IPS-18a (cell line): Measurements from ENCODE around the gene PPRC1.
A peak's percentile ranks its signal among the peaks of the same experiment; 100 is the strongest.

ENCODE experiments used
- H3K27ac ChIP-seq: one replicate; pipeline ENCODE4 v1.5.1; 2013; ENCODE audit warnings: low read length
- H3K27me3 ChIP-seq: one replicate; pipeline ENCODE4 v1.6.1; 2013; ENCODE audit warnings: mild to moderate bottlenecking, low read length; ENCODE audit not compliant: control insufficient read depth, insufficient read depth
- H3K36me3 ChIP-seq: one replicate; pipeline ENCODE4 v1.6.1; 2013; ENCODE audit warnings: low read depth, low read length; ENCODE audit not compliant: control insufficient read depth
- H3K4me1 ChIP-seq: one replicate; pipeline ENCODE4 v1.6.1; 2013; ENCODE audit warnings: low read depth, low read length; ENCODE audit not compliant: control insufficient read depth
- H3K4me3 ChIP-seq: one replicate; pipeline ENCODE4 v1.5.1; 2013; ENCODE audit warnings: low read length
- H3K9ac ChIP-seq: one replicate; pipeline ENCODE4 v1.6.1; 2013; ENCODE audit warnings: mild to moderate bottlenecking, low read length, moderate library complexity
- H3K9me3 ChIP-seq: one replicate; pipeline ENCODE4 v1.6.1; 2013; ENCODE audit warnings: low read depth, low read length; ENCODE audit not compliant: control insufficient read depth

Gene PPRC1

GRCh38 chr10:102139281-102140110, 6.7 kb downstream of the PPRC1 start:
- no peaks in the 10 kb centered on the region for H3K27me3 ChIP-seq
- H3K36me3 ChIP-seq = peaks cover 70% of the 10 kb centered on the region
- H3K9ac ChIP-seq = no peak overlapping the region
- no peak overlapping the region for H3K27ac ChIP-seq
- H3K9me3 ChIP-seq = no peaks in the 10 kb centered on the region
- H3K4me3 ChIP-seq = no peak overlapping the region
- peaks cover 6% of the 10 kb centered on the region for H3K4me1 ChIP-seq

GRCh38 chr10:102140218-102140617, 7.4 kb downstream of the PPRC1 start:
- Histone ChIP-seq H3K4me1 (no peaks in the 10 kb centered on the region), H3K27me3 (no peaks in the 10 kb centered on the region)

DNA sequence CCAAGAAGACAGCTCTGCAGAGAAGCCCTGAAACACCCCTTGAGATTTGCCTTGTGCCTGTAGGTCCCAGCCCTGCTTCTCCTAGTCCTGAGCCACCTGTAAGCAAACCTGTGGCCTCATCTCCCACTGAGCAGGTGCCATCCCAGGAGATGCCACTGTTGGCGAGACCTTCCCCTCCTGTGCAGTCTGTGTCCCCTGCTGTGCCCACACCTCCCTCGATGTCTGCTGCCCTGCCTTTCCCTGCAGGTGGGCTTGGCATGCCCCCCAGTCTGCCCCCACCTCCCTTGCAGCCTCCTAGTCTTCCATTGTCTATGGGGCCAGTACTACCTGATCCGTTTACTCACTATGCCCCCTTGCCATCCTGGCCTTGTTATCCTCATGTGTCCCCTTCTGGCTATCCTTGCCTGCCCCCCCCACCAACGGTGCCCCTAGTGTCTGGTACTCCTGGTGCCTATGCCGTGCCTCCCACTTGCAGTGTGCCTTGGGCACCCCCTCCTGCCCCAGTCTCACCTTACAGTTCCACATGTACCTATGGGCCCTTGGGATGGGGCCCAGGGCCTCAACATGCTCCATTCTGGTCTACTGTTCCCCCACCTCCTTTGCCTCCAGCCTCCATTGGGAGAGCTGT, 8.2 kb downstream of the PPRC1 start:
- Histone ChIP-seq H3K36me3 (peaks cover 81% of the 10 kb centered on the region), H3K9me3 (no peaks in the 10 kb centered on the region), H3K27me3 (no peaks in the 10 kb centered on the region)

More at GRCh38 chr10:102140218-102140617, 7.4 kb downstream of the PPRC1 start:
- no peak overlapping the region for H3K4me3 ChIP-seq
- no peaks in the 10 kb centered on the region for H3K9me3 ChIP-seq
- H3K36me3 ChIP-seq = peaks cover 77% of the 10 kb centered on the region
- no peak overlapping the region for H3K9ac ChIP-seq
- no peak overlapping the region for H3K27ac ChIP-seq

DNA sequence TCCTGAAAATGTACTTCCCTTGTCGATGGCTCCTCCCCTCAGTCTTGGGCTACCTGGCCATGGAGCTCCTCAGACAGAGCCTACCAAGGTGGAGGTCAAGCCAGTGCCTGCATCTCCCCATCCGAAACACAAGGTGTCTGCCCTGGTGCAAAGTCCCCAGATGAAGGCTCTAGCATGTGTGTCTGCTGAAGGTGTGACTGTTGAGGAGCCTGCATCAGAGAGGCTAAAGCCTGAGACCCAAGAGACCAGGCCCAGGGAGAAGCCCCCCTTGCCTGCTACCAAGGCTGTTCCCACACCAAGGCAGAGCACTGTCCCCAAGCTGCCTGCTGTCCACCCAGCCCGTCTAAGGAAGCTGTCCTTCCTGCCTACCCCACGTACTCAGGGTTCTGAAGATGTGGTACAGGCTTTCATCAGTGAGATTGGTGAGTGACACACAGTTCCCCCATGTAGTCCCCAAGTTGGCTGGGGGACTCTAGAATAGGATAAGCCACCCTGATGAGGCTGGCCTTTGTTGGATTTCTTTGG, 8.8 kb downstream of the PPRC1 start:
- H3K4me3 ChIP-seq = no peak overlapping the region

More for the DNA sequence above, 8.2 kb downstream of the PPRC1 start:
- Histone ChIP-seq H3K27ac (no peak overlapping the region), H3K9ac (no peak overlapping the region), H3K4me1 (no peaks in the 10 kb centered on the region), H3K4me3 (no peak overlapping the region)

DNA sequence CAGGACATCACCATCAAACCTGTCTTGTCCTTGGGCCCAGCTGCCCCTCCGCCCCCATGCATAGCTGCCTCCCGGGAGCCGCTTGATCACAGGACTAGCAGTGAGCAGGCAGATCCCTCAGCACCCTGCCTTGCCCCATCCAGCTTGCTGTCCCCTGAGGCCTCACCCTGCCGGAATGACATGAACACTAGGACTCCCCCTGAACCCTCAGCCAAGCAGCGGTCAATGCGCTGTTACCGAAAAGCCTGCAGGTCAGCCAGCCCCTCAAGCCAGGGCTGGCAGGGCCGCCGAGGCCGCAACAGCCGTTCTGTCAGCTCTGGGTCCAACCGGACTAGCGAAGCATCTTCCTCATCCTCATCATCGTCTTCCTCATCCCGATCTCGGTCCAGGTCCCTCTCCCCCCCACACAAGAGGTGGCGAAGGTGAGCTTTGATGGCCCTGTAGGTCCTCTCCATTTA, 14.2 kb downstream of the PPRC1 start:
- no peak overlapping the region for H3K9ac ChIP-seq
- H3K36me3 ChIP-seq = peaks cover 75% of the 10 kb centered on the region
- peaks cover 7% of the 10 kb centered on the region for H3K4me1 ChIP-seq
- H3K27me3 ChIP-seq = no peaks in the 10 kb centered on the region
- no peaks in the 10 kb centered on the region for H3K9me3 ChIP-seq
- no peak overlapping the region for H3K4me3 ChIP-seq
- no peak overlapping the region for H3K27ac ChIP-seq

More for the DNA sequence above, 8.8 kb downstream of the PPRC1 start:
- Histone ChIP-seq H3K9ac (no peak overlapping the region), H3K27me3 (no peaks in the 10 kb centered on the region), H3K9me3 (no peaks in the 10 kb centered on the region), H3K4me1 (no peaks in the 10 kb centered on the region), H3K27ac (no peak overlapping the region), H3K36me3 (peaks cover 86% of the 10 kb centered on the region)

GRCh38 chr10:102147561-102147960, 14.7 kb downstream of the PPRC1 start:
- H3K27ac ChIP-seq = no peak overlapping the region
- H3K9me3 ChIP-seq = no peaks in the 10 kb centered on the region
- H3K36me3 ChIP-seq = peaks cover 71% of the 10 kb centered on the region
- H3K4me1 ChIP-seq = peaks cover 7% of the 10 kb centered on the region
- no peak overlapping the region for H3K9ac ChIP-seq
- H3K4me3 ChIP-seq = no peak overlapping the region
- no peaks in the 10 kb centered on the region for H3K27me3 ChIP-seq

DNA sequence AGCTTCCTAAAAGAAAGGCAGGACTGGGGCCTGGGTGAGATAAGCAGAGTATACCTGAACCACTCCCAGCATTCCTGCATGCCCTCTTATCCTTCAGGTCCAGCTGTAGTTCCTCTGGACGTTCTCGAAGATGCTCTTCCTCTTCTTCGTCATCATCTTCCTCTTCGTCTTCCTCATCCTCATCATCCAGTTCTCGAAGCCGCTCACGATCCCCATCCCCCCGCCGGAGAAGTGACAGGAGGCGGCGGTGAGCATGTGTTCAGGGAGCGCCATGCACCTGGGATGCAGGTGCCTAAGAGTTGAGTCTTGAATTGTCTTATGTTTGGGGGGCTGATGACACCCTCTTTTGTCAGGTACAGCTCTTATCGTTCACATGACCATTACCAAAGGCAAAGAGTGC, 15.4 kb downstream of the PPRC1 start:
- H3K36me3 ChIP-seq = peaks cover 64% of the 10 kb centered on the region
- no peaks in the 10 kb centered on the region for H3K27me3 ChIP-seq
- H3K9me3 ChIP-seq = no peaks in the 10 kb centered on the region
- H3K9ac ChIP-seq = no peak overlapping the region
- H3K27ac ChIP-seq = no peak overlapping the region
- peaks cover 9% of the 10 kb centered on the region for H3K4me1 ChIP-seq
- H3K4me3 ChIP-seq = no peak overlapping the region

DNA sequence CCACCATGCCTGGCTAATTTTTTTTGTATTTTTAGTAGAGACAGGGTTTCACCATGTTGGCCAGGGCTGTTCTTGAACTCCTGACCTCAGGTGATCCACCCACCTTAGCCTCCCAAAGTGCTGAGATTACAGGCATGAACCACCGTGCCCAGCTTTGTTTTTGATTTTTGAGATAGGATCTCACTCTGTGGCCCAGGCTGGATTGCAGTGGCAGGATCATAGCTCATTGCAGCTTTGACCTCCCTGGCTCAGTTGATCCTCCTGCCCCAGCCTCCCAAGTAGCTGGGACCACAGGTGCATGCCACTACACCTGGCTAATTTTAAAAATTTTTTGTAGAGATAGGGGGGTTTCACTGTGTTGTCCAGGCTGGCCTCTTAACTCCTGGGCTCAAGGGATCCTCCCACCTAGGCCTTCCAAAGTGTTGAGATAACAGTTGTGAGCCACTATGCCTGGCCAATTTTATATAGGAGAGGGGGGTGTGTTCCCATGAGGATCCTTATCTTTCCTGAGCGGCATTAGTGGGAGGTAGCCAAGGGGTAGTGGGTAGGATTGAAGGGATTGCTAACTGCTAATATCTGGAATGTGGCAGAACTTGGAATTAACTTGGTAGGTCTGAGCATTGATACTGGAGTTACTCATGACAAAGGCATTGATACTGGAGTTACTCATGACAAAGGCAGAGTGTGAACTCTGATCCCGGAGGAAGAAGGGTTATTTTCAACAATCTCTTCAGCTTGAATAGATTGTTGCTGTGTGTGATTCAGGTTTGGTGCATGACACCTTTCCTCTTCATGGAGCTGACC, 18.3 kb downstream of the PPRC1 start:
- Histone ChIP-seq H3K36me3 (peaks cover 56% of the 10 kb centered on the region), H3K9me3 (no peaks in the 10 kb centered on the region), H3K27ac (peak overlapping the region; percentile 81), H3K27me3 (no peaks in the 10 kb centered on the region), H3K4me3 (peak overlapping the region; percentile 45), H3K9ac (peak overlapping the region; percentile 61), H3K4me1 (peaks cover 11% of the 10 kb centered on the region)

DNA sequence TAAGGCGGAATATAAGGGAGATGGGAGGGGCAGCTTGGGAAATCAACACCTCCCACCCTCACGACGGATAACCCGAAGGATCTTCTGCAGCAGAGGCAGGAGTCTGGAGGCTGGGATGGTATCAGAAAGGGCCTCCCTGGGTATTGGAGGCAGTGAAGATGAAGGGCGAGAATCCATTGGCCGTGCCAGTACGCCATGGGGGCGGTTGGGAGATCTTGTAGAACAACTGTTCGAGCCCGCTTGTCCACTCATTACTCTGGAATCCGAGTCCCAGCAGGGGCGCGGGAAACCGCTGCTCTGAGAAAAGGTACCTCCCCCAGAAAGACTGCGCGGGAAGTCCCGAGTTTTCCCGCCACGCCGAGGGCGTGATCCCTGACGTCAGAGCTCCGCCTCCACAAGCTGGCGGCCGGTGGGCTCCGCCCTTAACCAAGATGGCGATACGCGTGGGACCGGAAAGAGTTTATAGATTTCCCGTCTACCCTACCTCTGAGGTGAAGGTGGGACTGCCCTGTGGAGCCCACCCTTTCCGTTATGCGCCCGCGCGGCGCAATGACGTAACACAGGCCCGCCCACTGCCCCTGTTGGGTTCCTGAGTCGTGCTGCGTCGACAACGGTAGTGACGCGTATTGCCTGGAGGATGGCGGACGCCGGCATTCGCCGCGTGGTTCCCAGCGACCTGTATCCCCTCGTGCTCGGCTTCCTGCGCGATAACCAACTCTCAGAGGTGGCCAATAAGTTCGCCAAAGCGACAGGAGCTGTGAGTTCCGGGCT, 19.1 kb downstream of the PPRC1 start, which contains the start of gene NOLC1:
TSS of gene NOLC1 (plus strand) at position 616 of the 771 bp plus-strand sequence. CDS start at position 638, 22 bp downstream.
- peak within 1 kb of the TSS; percentile 93 for H3K27ac ChIP-seq
- H3K4me1 ChIP-seq = peaks cover 11% of the 10 kb centered on the region
- peak within 1 kb of the TSS; percentile 98 for H3K9ac ChIP-seq
- no peaks in the 10 kb centered on the region for H3K27me3 ChIP-seq
- H3K9me3 ChIP-seq = no peaks in the 10 kb centered on the region
- H3K36me3 ChIP-seq = peaks cover 57% of the 10 kb centered on the region
- H3K4me3 ChIP-seq = peak within 1 kb of the TSS; percentile 95

- Histone ChIP-seq H3K4me1 (peaks cover 11% of the 10 kb centered on the region), H3K27me3 (no peaks in the 10 kb centered on the region), H3K9ac (peak overlapping the region; percentile 98), H3K9me3 (no peaks in the 10 kb centered on the region), H3K36me3 (peaks cover 57% of the 10 kb centered on the region), H3K27ac (peak overlapping the region; percentile 93), H3K4me3 (peak overlapping the region; percentile 95)
Observed at GRCh38 chr10:102152545-102152890, 19.7 kb downstream of the PPRC1 start.
